HG03025 (cell line): Measurements from ENCODE around the gene INO80.

Experiments
- ATAC-seq: cut with Tn5 transposase; IDR thresholded peaks from one replicate; pipeline ENCODE4 v1.9.1; 2021; ENCODE audit warnings: mild to moderate bottlenecking, moderate library complexity; ENCODE audit not compliant: unreplicated experiment, low FRiP score

Gene INO80

DNA sequence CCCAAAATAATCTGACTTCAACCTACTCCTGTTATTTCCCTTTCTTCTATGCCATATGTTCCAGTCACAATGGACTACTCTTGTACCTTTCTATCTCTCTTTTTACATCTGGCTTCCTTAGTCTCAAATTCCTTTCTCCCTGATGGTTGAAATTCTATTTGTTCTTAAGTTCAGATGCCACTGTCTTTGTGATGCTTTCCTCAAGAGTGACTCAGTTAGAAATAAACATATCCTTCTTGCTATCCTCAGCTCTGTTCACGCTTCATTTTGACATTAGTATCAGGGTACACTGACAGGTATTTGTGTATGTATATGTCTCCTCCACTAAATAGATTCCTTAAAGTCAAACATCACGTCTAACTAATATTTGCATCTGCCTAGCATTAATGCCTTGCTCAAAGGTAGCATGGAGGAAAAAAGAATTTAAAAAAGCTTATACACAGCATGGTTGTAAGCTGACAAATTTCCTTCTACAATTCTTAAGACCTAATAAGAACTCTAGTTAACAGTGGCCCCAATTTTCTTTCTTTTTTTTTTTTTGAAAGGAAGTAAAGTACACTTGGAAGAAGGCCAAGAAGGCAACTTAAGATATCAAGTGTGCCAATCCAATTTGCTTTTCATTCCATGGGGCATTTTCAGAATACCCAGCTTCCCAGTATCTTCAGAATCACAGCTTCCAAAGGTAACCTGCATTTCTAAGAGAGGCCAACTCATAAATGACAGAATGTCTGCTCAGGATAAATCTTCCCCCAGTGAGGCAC lies 104.8 kb downstream of the INO80 start:
- no peak for ATAC-seq

- no peak for ATAC-seq
Observed at GRCh38 chr15:41010345-41010744, 105.7 kb downstream of the INO80 start.

DNA sequence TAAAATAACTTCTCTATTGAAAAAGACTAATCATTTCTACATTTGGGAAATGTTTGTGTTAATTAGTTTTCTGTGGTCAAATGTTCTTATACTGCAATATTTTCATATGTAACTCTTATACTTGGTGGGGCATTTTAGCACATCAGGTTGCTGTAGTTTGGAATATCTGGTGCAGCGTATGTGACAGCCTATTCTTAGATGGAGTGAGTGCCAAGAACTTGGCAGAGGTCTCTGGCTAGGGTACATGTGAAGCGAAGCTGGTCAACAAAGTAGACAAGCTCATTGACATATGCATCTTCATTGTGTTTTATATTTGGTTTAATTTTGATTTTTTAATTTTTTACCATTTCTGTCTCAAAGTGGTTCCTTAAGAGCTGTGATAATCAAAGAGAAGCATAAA lies 109.6 kb downstream of the INO80 start:
- no peak for ATAC-seq

GRCh38 chr15:41004490-41004889 lies 111.6 kb downstream of the INO80 start:
- ATAC-seq = no peak

DNA sequence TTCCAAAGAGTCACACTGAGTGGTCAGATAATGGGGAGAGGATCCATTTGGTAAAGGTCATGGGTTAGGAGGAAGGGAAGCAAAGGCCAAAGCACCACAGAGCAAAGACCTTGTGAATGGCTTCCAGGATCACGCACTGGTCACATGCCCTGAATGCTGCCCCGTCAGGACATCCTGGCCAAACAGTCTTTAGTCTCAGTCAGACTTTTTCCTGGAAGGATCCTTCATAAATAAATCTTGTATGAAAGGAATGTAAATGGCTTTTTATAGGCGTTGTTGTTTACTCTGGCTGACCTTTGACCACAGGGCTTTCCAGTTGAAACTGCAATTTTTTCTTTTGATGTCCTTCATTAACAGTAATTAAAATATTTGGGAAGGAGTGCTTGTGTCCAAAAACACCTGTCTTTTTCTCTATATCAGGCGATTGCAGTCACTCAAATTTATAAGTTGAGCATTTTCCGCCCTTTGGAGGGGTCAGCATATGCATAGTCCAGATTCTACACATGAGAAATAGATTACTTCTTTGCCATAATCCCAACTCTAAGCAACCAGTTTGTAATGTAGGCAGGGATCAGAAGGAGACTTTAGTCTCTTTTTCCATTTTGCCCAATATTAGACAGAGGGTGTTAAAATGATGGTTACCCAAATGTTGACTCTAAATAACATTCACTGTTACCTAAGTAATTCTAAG lies 114.4 kb downstream of the INO80 start:
- ATAC-seq = no peak

DNA sequence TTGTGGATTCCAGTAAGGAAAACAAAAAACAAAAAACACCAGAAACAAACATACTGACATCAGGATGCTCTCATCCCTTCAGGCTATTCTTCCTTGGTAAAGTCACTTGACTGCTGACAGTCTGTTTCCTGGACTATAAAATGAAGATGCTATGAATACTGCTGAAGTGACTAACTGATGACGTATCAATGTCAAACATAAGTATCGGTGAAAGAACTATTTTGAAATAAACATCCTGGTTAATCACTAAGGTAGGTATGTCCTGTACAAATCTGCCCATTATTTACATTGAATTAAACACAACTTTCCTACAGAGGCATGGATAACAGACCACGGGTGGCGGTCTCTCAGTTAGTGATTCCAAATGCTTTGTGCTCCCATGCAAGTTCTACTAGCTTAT lies 116.9 kb downstream of the INO80 start:
- ATAC-seq = no peak

GRCh38 chr15:40995656-40996055 lies 120.4 kb downstream of the INO80 start:
- no peak for ATAC-seq

GRCh38 chr15:40992825-40993224 lies 123.3 kb downstream of the INO80 start:
- ATAC-seq = no peak

DNA sequence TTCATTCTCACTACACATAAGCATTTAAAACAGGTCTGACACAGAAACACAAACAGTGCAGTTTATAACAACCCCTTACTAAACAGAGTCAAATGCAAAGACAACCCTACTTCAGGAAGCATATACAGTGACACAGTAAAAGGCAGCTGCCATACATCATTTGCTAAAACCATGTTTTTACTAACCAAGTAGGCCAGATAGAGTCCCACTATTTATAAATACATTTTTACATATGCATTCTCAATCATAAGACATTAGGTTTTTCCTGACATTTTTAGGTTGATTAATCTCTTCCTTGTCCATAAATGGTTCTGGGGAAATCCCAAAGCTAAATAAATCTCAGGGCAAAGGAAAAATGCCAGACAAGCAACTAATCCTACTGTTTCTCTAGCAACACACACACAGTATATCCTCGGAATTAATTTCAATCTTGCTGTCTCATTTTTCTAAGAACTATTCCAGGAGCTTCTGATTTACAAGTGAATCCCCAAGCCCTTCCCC lies 123.8 kb downstream of the INO80 start:
- no peak for ATAC-seq

GRCh38 chr15:40991355-40991754 lies 124.7 kb downstream of the INO80 start:
- ATAC-seq = no peak

GRCh38 chr15:40990789-40991188 lies 125.3 kb downstream of the INO80 start:
- ATAC-seq = no peak

DNA sequence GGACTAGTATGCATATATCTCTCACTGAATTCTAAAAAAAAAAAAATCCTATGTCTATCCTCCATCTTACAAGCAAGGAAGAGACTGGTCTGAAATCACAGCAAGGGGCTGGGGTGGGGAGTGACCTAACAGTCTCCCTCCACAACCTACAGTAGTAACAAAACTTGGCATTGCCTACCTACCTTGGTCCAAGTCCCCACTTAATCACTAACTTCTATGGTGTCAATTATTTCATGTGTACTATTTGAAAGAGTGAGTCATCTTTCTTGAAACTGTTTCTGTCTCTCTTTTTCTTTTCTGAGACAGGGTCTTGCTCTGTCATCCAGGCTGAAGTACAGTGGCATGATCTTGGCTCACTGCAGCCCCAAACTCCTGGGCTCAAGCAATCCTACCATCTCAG lies 126.0 kb downstream of the INO80 start:
- no peak for ATAC-seq

DNA sequence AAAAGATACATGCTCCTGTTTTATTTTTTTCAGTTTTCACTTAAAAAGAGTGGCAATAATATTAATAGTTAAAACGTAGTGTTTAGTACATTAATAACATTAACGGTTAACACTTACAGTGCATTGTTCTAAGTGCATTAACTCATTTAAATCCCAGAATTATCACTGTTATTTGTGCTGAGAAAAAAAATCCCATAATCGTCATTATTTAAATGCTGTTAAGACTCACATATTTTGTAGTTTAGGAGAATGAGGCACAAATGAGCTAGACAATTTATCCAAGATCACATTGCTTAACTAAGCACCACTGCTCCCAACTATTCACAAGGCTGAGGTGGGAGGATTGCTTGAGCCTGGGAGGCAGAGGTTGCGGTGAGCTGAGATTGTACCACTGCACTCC lies 127.9 kb downstream of the INO80 start:
- no peak for ATAC-seq

DNA sequence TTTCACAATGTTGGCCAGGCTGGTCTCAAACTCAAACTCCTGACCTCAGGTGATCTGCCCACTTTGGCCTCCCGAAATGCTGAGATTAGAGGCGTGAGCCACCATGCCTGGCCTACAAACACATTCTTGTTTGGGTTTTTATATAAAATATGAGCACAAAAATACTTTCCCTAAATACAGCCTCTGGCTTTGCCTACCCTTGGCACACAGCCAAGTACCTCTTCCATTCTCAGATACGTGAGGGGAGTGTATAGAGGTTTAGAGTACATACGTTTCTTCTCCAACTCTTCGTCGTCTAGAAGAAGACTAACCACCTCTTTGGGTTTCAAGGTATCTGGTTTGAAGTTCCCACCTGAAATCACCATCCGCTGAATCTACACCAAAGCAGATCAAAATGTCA lies 129.3 kb downstream of the INO80 start:
- no peak for ATAC-seq

- no peak for ATAC-seq
Observed at GRCh38 chr15:40985541-40986330, 130.3 kb downstream of the INO80 start.

DNA sequence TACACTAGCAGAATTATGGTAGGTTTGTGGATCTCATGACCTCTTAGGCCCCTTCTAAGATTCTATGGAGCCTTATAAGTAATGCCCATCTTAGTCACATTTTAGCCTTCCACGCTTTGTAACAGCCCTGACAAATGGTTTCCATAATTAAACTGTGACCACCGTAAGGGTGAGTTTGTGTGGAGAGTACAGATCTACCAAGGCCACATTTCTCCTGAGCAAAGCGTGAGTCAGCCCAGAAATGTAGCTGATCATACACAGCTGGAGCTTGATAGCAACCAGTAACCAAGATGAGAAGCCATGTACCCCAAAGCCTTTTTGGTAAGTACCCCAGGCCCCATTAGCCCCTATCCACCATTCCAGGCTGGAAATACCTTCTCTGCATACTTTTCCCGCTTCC lies 131.1 kb downstream of the INO80 start:
- no peak for ATAC-seq

- ATAC-seq = no peak
Observed at GRCh38 chr15:40984406-40984805, 131.7 kb downstream of the INO80 start.

DNA sequence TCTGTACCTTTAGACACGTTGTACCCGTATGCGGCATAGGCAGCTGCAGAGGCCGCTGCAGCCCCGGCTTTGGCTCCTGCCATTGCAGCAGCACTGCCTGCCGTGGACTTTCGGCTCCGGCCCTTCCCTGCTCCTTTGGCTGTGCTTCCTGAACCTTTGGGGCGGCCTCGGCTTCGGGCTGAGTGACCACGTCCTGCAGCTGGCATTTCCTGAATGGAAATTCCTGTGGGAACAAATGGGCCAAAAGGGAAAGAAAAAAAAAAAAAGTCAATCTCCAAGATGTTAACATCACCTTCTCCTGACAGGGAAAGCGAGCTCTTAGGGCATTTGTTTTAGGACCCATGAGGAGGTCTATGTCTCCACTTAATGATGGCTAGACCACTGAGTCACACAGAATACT lies 133.2 kb downstream of the INO80 start:
- no peak for ATAC-seq

DNA sequence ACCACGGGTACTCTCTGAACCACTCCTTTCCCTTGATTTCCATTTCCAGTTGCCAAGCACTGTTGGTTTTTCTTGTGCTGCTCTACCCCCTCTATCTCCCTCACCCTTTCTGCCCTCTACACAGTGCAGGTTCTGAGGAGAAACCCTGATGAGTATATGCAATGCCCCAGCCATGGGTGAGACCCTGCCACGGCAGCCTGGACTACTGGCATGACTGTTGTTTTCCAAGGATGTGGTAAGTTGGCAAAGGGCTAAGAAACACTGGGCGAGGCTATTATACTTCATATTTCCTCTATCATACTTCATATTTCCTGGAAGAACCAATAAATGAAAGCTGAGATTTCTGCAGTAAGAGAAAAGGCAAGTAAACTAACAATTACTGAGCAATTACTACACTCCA lies 134.9 kb downstream of the INO80 start:
- no peak for ATAC-seq

DNA sequence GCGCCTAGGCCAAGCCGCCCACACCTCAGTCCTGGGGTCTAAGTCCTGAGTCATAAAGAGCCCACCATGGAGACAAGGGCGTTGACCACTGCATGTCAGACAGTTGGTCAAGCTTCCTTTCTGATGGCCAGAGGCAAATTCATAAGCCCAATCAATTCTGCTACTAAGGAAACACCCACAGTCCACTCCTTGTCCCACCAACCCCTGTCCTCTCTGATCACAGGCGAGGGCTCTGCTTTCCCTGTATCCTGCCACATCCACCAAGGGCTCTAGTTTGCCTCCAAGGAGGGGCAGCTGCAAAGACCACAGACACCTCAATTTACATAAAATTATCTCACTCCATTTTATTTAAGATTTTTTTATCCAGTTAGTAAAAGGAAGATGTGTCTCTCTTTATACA lies 137.5 kb downstream of the INO80 start:
- no peak for ATAC-seq

GRCh38 chr15:40978141-40978540 lies 137.9 kb downstream of the INO80 start:
- ATAC-seq = no peak
